A549 treated with AZD9567 at 1 μM for 4 hours (cell line): ENCODE measurements around the gene MOGAT2. TPM values are rescaled to one million over a fixed set of nuclear protein-coding genes. Genes with fewer than 3 reads are reported as not detected.

Experiments
- total RNA-seq: library from RNA; stranded (reverse); fragments of 200-300 nt; extraction: Qiagen RNA extraction; gene quantifications from 5 replicates; pipeline ENCODE4 v1.2.3, GENCODE V29; 2022; ENCODE audit not compliant: insufficient read depth

MOGAT2 gene
- not detected in 5 replicates for total RNA-seq

DNA sequence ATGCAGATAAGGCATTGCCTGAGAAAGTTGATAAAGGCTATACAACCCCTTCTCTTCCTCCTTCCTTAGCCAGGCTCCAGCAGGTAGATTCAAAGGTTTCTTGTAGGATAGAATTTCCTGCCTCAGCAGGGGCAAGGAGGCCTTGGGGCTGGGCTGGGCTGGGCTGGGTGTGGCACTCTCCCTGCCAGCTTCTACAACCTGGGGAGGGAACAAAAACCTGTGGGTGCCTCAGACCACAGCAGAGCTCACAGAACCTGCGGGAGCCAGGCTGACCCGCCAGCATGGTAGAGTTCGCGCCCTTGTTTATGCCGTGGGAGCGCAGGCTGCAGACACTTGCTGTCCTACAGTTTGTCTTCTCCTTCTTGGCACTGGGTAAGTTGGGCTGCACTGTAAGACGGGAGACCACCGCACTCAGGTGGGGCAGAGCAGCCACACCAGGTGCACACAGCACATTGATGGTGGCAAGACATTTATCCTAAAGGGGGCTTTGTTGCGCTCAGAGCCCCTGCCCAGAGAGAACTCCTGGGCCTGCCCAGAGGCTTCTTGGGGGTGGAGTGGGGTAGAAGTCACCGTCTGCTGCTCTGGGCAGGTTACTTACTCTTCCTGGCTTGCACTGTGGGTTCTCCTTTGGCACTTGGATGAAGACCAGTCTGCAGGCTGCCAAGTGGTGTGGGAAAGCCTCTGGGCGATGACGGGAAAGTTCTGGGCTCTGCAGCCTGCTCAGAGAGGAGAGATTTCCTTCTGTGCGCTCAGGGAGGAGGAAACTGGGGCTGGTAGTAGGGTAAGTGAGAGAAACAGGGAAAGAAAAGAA, at the start of gene MOGAT2:
Gene MOGAT2 (plus strand): TSS at position 231 of the 811 bp plus-strand sequence. CDS start 51 bp downstream, at position 282.

DNA sequence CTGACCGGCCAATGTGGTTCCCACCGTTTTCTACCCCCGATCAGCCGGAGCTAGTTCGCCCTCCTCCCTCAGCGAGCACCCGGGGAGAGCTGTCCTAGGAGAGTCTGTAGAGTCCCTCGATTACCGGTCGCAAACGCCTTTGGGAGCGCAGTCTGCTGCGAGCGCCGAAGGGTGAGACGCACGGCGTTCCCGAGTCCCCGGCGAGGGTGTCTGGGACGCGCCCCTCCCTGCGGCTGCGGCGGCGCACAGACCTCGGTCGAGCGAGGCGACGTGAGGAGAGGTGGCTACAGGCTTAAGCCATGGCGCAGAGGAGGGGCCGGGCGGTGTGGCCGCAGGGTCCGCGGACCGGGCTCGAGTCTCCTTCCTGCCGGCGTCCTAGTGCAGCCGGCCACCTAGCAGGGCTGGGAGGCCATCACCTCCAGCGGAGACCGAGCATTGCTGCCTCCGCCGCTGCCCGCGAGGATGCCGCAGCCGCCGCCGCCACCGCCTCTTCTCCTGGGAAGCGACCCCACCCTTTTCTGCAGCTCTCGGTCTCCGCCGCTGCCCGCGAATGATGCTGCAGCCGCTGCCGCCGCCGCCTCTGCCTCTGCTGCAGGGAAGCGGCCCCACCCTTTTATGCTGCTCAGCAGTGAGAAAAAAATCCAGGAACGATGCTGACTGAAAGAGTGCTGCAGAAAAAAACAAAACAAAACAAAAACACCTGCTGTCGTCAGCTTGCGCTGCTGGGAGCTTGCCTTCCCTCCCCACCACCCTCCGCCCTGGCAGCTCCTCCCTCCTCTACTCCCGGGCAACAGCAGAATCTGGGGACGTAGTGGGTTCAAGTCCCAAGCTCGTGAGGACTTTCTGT, 49.0 kb upstream of the MOGAT2 start, which contains the start of gene MAP6:
Gene MAP6 (minus strand): TSS at position 588 of the 847 bp plus-strand sequence. CDS start 669 bp downstream, outside the sequence.

DNA sequence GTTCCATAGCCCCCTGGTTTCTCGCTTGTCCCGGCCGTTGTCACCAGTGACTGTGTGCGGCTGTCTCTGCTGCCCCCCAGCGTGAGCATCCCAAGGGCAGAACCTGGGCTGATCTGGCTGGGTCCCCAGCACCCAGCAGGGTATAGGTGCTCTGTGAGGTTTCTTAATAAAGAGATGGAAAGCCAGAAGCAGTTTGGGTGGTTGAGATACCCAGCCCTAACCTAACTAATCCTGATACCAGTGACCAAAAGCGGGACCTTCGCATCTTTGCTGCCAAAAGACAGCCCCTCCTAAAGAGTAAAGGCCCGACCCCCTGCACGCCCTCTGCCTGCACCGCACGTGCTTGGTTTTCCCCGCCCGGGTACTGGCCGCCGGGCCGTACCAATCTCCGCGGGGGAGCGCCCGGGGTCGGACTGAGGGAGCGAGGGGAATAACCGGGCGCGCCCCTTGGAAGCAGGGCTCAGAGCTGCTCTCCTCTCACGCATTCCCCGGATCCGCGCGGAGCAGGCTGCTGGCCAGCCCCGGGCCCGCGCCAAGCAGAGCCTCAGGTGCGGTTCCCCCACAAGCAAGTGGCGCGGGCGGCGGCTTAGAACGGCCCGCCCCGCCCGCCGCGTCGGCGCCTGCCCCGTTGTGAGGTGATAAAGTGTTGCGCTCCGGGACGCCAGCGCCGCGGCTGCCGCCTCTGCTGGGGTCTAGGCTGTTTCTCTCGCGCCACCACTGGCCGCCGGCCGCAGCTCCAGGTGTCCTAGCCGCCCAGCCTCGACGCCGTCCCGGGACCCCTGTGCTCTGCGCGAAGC, 50.7 kb downstream of the MOGAT2 start, which contains the start of gene DGAT2:
Gene DGAT2 (plus strand): TSS at position 667 of the 797 bp plus-strand sequence. CDS start 214 bp downstream, outside the sequence.

Other genes with a start within 250 kb of the MOGAT2 start
- 7.0 to 13.5 TPM (median 12.0 TPM) in 5 replicates for gene GDPD5, start 191.9 kb upstream of the MOGAT2 start, total RNA-seq
- gene SERPINH1, start 155.6 kb upstream of the MOGAT2 start, total RNA-seq = 57.0 to 87.4 TPM (median 82.4 TPM) in 5 replicates
- 1.5 to 4.9 TPM (median 1.6 TPM) in 5 replicates for gene MAP6, start 48.8 kb upstream of the MOGAT2 start, total RNA-seq
- gene DGAT2, start 50.9 kb downstream of the MOGAT2 start, total RNA-seq = 1.4 to 4.0 TPM (median 1.8 TPM) in 5 replicates
- 9.4 to 12.8 TPM (median 9.8 TPM) in 5 replicates for gene UVRAG, start 97.4 kb downstream of the MOGAT2 start, total RNA-seq